BLaER1 treated with 17β-estradiol and CSF1 and Interleukin-3, amounts not matched to agents 10 nM and 100 nM (cell line): ENCODE measurements around the gene ZYX.
"Not testable (repeated sequence)": the region's sequence is repeated elsewhere in the genome, so short reads cannot be mapped to it uniquely, and the experiment has no call there.

Experiments
- H3K27ac ChIP-seq, 11 experiments: shearing (Covaris generic); formaldehyde crosslinking; 2 replicates each; pipeline ENCODE4 v1.8.1; 2022
- H3K27me3 ChIP-seq, 11 experiments: shearing (Covaris generic); formaldehyde crosslinking; 2 replicates each; pipeline ENCODE4 v1.8.1; 2022
- H3K36me3 ChIP-seq, 11 experiments: shearing (Covaris generic); formaldehyde crosslinking; 2 replicates each; pipeline ENCODE4 v1.8.1; 2022
- H3K4me1 ChIP-seq, 10 experiments: shearing (Covaris generic); formaldehyde crosslinking; 2 replicates each; pipeline ENCODE4 v1.8.1; 2022
- H3K4me2 ChIP-seq, 11 experiments: shearing (Covaris generic); formaldehyde crosslinking; 2 replicates each; pipeline ENCODE4 v1.8.1; 2022
- H3K4me3 ChIP-seq, 10 experiments: shearing (Covaris generic); formaldehyde crosslinking; 2 replicates each; pipeline ENCODE4 v1.8.1; 2022
- H3K9ac ChIP-seq, 11 experiments: shearing (Covaris generic); formaldehyde crosslinking; 2 replicates each; pipeline ENCODE4 v1.8.1; 2022
- H3K9me3 ChIP-seq, 11 experiments: shearing (Covaris generic); formaldehyde crosslinking; replicated peaks in 1 of 11; 2 replicates each; pipeline ENCODE4 v1.8.1; 2022
- H4K20me1 ChIP-seq, 11 experiments: shearing (Covaris generic); formaldehyde crosslinking; 2 replicates each; pipeline ENCODE4 v1.8.1; 2022
- Cebpa-rat ChIP-seq, 11 experiments: shearing (Covaris generic); IDR thresholded peaks; 2 replicates each; pipeline ENCODE4 v1.8.1; 2022

The ZYX gene

DNA sequence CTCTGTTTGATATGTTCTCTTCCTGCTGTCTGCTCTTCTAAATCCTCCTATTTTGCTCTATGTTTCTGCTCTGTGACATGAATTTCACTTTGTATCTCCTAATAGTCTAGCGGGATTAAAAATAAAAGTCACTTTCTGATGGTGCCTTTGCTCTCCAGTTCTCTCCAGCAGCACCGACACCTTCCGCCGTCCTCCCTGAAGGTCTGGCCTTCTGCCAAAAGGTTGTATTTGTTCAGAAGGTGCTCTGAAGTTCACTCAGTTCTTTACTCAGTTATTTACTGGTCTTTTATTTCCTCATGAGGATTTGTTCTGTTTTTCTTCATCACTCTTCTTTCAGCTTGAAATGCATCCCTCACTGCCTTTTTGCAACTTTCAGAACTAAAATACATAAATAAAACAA, 38.7 kb downstream of the ZYX start:
- H3K36me3 ChIP-seq, result peaks cover 0 to 10% (median 0%) of the 10 kb centered on the region in 11 experiments; a peak in 3 of 22 replicates
- no peaks in the 10 kb centered on the region for H3K27me3 ChIP-seq
- no peak for TF ChIP-seq Cebpa-rat (IDR thresholded peaks at IDR 0.05)
- H3K4me1 ChIP-seq, result peaks cover 10 to 30% (median 13%) of the 10 kb centered on the region in 10 experiments
- H4K20me1 ChIP-seq, result no peaks in the 10 kb centered on the region
- H3K9me3 ChIP-seq, result peaks cover 0 to 32% (median 13%) of the 10 kb centered on the region in 11 experiments; a peak in 15 of 22 replicates
- no peak overlapping the region for H3K4me3 ChIP-seq
- H3K4me2 ChIP-seq, result no peak overlapping the region
- no peak overlapping the region for H3K9ac ChIP-seq
- H3K27ac ChIP-seq, result no peak overlapping the region

DNA sequence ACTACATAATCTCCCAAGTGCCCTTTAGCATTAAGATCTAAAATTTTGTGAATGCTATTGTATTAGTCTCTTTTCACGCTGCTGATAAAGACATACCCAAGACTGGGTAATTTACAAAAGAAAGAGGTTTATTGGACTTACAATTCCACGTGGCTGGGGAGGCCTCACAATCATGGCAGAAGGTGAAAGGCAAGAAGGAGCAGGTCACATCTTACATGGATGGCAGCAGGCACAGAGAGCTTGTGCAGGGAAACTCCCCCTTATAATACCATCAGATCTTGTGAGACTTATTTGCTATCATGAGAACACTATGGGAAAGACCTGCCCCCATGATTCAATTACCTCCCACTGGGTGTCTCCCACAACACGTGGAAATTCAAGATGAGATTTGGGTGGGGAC, 39.5 kb downstream of the ZYX start:
- peaks cover 0 to 32% (median 13%) of the 10 kb centered on the region in 11 experiments; a peak in 15 of 22 replicates for H3K9me3 ChIP-seq
- not testable (repeated sequence) for H3K36me3 ChIP-seq, H3K27ac ChIP-seq, H4K20me1 ChIP-seq, H3K27me3 ChIP-seq, H3K4me3 ChIP-seq, H3K9ac ChIP-seq, H3K4me2 ChIP-seq
- peaks cover 8 to 23% (median 9%) of the 10 kb centered on the region in 10 experiments for H3K4me1 ChIP-seq

DNA sequence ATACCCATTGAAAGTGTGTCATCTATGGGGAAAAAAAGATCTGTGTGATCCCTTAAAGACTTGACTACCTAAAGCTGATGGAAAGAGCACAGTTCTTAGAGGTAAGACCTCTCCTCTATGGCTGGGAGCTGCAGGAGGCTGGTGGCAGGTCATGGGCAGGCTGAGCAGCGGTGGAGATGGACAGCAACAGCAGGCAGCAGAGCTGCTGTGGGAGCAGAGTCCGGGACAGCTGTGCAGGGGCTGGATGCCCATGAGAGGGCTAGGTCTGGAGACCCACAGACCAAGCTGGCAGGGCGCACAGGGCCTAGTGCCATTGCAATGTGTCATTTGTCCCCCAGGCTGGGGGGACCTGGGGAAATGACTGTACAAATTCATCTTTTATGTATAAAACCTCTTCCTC, 40.9 kb downstream of the ZYX start:
- H3K27ac ChIP-seq, result no peak overlapping the region
- no peak for TF ChIP-seq Cebpa-rat (IDR thresholded peaks at IDR 0.05)
- peaks cover 0 to 10% (median 0%) of the 10 kb centered on the region in 11 experiments; a peak in 3 of 22 replicates for H3K36me3 ChIP-seq

DNA sequence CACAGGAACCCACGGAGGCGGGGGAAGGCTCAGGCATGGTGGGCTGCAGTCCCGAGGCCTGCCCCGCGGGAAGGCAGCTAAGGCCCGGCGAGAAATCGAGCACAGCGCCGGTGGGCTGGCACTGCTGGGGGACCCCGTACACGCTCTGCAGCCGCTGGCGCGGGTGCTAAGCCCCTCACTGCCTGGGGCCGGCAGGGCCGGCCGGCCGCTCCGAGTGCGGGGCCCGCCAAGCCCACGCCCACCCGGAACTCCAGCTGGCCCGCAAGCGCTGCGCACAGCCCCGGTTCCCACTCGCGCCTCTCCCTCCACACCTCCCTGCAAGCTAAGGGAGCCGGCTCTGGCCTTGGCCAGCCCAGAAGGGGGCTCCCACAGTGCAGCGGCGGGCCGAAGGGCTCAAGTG, 43.3 kb downstream of the ZYX start:
- not testable (repeated sequence) for H3K9ac ChIP-seq, H3K4me2 ChIP-seq, H3K4me1 ChIP-seq, H4K20me1 ChIP-seq, H3K27ac ChIP-seq, H3K36me3 ChIP-seq, H3K27me3 ChIP-seq, H3K4me3 ChIP-seq
- peaks cover 0 to 32% (median 13%) of the 10 kb centered on the region in 11 experiments; a peak in 15 of 22 replicates for H3K9me3 ChIP-seq

More for the DNA sequence above, 40.9 kb downstream of the ZYX start:
- Histone ChIP-seq H3K9ac (no peak overlapping the region), H3K4me2 (no peak overlapping the region), H3K27me3 (no peaks in the 10 kb centered on the region), H3K9me3 (peaks cover 0 to 32% (median 13%) of the 10 kb centered on the region in 11 experiments; a peak in 15 of 22 replicates), H3K4me1 (peaks cover 0 to 9% (median 0%) of the 10 kb centered on the region in 10 experiments; a peak in 8 of 20 replicates), H3K4me3 (no peak overlapping the region), H4K20me1 (no peaks in the 10 kb centered on the region)

DNA sequence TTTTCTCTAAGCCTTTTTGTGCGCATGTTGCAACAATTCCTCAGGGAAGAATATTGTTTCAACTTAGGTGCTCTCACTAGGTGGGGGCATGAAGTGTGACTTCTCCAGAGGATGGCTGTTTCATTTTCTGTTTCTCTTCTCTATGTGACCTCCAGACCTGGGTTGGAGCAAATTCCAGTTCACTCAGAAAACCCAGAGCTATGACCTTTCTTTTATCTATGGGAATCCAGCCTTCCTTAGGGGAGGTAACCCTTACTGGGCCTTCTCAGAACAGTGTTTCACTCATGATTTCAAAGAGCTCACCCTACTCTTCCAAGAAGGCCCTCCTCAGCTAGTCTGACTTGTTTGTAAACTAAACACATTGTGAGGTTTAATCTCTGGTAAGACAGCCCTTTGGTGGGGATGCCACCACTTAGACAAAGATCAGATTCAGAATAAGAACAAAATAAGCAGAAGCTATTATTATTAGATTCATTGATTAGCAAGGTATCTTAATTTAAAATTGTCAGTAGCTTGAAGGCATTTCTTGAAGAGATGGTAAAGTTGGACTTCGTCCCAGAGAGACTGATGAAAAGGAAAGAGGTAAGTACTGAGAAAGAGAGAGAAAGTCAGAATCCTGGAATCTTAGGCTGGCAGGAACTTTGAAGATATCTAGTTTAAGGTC, 45.5 kb downstream of the ZYX start:
- H3K9me3 ChIP-seq, result peaks cover 0 to 15% (median 5%) of the 10 kb centered on the region in 11 experiments; a peak in 11 of 22 replicates
- no peak overlapping the region for H3K9ac ChIP-seq
- H4K20me1 ChIP-seq, result no peaks in the 10 kb centered on the region
- no peak for TF ChIP-seq Cebpa-rat (IDR thresholded peaks at IDR 0.05)
- H3K27me3 ChIP-seq, result no peaks in the 10 kb centered on the region
- no peak overlapping the region for H3K27ac ChIP-seq
- no peaks in the 10 kb centered on the region; a peak in 2 of 22 replicates for H3K36me3 ChIP-seq
- no peak overlapping the region for H3K4me2 ChIP-seq
- H3K4me1 ChIP-seq, result peaks cover 0 to 14% (median 0%) of the 10 kb centered on the region in 10 experiments; a peak in 6 of 20 replicates
- no peak overlapping the region for H3K4me3 ChIP-seq

DNA sequence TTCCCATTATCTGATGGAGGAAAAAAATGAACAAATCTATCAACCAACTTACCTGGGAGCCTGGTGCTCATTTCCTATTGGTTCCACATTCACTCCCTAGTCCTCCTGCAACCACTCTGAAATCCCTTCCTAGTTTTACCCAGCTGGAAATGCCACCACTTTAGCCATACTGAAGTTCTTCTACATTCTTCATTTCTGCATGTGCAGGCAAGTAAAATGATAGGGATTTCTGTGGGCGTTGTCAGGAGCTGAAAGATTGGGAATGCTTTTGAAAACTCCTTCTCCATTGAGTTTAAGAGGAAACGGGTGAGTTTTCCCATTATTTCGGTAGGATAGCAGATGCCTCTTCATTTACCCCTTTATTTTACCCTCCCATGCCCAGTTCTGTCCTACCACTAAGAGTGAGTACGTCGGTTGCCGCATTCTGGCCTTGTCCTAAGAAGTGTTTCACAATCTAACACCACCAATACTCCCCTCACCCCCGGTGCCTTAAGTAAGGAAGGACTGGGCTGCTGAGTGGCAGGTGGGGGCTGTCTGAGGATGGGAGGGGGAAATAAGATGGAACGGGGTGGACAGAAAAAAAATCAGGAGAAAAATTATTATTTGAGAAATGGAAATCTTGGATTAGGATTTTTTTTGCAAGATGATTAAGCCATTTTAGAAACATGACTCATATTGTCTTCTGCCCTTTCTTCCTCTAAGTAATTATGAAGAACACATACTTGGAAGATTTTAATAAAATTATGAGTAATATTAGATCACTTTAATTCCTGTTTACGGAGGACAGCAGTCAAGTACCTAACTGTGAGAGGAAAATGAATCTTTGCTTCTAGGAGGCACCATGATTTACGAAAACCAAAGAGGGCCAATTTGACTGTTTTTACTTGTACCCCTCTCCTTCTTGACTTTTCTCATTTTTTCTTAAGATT, 48.9 kb downstream of the ZYX start:
- no peaks in the 10 kb centered on the region for H3K27me3 ChIP-seq
- H3K9ac ChIP-seq, result no peak overlapping the region
- peak overlapping the region in 3 of 11 experiments; percentile 23 to 66 (median 53); a peak in 5 of 22 replicates for H3K4me2 ChIP-seq
- TF ChIP-seq Cebpa-rat (IDR thresholded peaks at IDR 0.05), result no peak
- H3K27ac ChIP-seq, result no peak overlapping the region
- H4K20me1 ChIP-seq, result no peaks in the 10 kb centered on the region
- peaks cover 0 to 14% (median 0%) of the 10 kb centered on the region in 10 experiments; a peak in 6 of 20 replicates for H3K4me1 ChIP-seq
- H3K36me3 ChIP-seq, result no peaks in the 10 kb centered on the region
- H3K4me3 ChIP-seq, result no peak overlapping the region
- no peaks in the 10 kb centered on the region; a peak in 2 of 22 replicates for H3K9me3 ChIP-seq

DNA sequence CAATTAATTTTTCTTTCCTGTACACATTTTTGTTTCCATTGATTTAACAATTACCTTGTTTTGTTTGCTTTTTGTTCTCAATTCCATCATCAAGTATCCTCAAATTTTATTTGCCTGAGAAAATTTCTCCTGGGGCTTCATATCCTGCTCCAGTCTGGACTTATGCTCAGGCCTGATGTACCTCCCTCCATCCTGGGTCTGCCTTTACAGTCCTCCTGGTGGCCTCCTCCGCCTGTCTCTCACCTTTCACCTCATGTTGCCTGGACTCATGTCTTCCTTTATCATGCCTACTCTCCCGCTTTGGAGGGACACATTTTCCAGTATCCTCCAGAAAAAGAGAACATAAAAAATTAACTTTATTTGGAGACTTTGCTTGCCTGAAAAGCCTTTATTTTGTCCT, 50.0 kb downstream of the ZYX start:
- H3K9ac ChIP-seq, result no peak overlapping the region
- H4K20me1 ChIP-seq, result no peaks in the 10 kb centered on the region
- H3K27ac ChIP-seq, result no peak overlapping the region
- H3K36me3 ChIP-seq, result no peaks in the 10 kb centered on the region
- peaks cover 0 to 14% (median 0%) of the 10 kb centered on the region in 10 experiments; a peak in 6 of 20 replicates for H3K4me1 ChIP-seq
- H3K4me3 ChIP-seq, result no peak overlapping the region
- no peak for TF ChIP-seq Cebpa-rat (IDR thresholded peaks at IDR 0.05)
- H3K4me2 ChIP-seq, result no peak overlapping the region
- no peaks in the 10 kb centered on the region; a peak in 2 of 22 replicates for H3K9me3 ChIP-seq
- no peaks in the 10 kb centered on the region for H3K27me3 ChIP-seq

DNA sequence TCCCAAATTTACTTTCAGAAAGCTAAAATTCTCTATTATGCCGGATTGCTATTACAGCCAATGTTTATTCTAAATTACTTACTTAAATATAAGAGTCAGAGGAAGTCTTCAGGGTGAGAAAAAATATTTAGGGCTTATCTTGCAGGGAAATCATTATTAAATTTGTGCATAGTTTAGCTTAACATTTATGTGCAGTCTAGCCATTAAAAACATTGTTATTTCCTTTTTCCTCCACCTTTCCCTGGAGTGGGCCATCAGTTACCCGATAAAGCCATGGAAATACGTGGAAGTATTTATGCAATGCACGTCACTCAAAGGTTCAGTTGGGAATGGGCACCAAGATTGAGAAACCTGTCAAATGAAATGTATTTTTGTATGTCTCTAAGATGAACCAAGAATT, 52.6 kb downstream of the ZYX start:
- H3K9me3 ChIP-seq, result no peaks in the 10 kb centered on the region
- H4K20me1 ChIP-seq, result no peaks in the 10 kb centered on the region
- H3K4me2 ChIP-seq, result no peak overlapping the region
- no peak for TF ChIP-seq Cebpa-rat (IDR thresholded peaks at IDR 0.05)
- H3K4me1 ChIP-seq, result peaks cover 0 to 21% (median 0%) of the 10 kb centered on the region in 10 experiments; a peak in 7 of 20 replicates
- no peak overlapping the region for H3K27ac ChIP-seq
- H3K36me3 ChIP-seq, result no peaks in the 10 kb centered on the region
- no peak overlapping the region for H3K9ac ChIP-seq
- H3K27me3 ChIP-seq, result no peaks in the 10 kb centered on the region
- no peak overlapping the region for H3K4me3 ChIP-seq

DNA sequence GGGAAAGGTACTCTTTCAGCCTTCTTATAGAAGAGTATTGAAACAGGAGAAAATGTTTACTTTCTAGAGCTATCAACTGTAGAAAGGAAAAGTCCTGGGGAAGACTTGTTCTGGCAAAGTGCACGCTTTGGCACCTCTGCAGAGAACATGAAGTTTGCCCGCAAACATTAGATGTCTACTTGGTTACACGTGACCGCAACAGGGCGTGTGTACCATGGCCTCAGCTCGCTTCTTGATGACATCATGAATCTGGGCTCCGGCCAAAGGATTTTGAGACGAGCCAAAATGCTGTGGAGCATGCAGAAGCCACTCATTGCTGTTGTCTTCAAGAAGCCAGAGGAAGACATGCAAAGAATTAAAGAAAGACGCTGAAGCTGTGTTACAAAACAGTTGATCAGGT, 53.5 kb downstream of the ZYX start:
- Histone ChIP-seq H4K20me1 (no peaks in the 10 kb centered on the region), H3K4me1 (peaks cover 0 to 20% (median 0%) of the 10 kb centered on the region in 10 experiments; a peak in 7 of 20 replicates), H3K4me3 (no peak overlapping the region), H3K9me3 (no peaks in the 10 kb centered on the region), H3K27ac (no peak overlapping the region), H3K9ac (no peak overlapping the region), H3K36me3 (no peaks in the 10 kb centered on the region), H3K4me2 (no peak overlapping the region), H3K27me3 (no peaks in the 10 kb centered on the region)
- no peak for TF ChIP-seq Cebpa-rat (IDR thresholded peaks at IDR 0.05)
